ENCODE data around the gene SLC23A2. TPM values are rescaled to one million over a fixed set of nuclear protein-coding genes. Genes with fewer than 3 reads are reported as not detected.

Gene SLC23A2
- total and polyA plus RNA-seq, 4 donors, result 9.1 to 48.4 (median 14.7) TPM

DNA sequence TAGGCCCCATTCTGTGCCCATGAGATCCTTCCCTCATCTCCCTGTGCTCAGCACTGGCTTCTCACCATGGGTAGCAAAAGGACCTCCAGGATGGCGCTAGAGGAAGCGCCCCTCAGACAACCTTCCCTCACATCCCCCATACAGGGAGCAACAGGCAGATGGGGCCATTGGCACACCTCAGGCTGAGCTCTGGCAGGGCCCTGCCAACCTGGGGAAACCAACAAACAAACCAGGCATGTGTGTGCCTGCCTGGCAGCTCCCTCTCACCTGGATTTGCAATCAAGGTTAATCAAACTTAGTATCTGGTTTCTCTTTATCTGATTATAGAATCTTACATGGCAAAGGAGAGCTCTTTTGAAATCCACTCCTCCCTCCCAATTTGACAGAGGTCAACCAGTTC is 134.9 kb downstream of the SLC23A2 start:
- H3K27me3 ChIP-seq (ENCODE audit: control insufficient read depth in 4 of 4, insufficient read depth in 4 of 4, low read length in 3 of 4), result no peaks in the 10 kb centered on the region
- DNase-seq (ENCODE audit: low spot score), result no peak
- WGBS, result 99% methylated on average over 2 of the region's 2 CpGs
- H3K4me1 ChIP-seq (ENCODE audit: control insufficient read depth in 4 of 4, insufficient read depth in 4 of 4, low read length in 3 of 4), result peaks cover 0 to 6% (median 3%) of the 10 kb centered on the region in 4 donors
- no peak overlapping the region for H3K9ac ChIP-seq (ENCODE audit: low read depth in 1 of 2, low read length in 2 of 2)
- H3K36me3 ChIP-seq (ENCODE audit: control insufficient read depth in 4 of 4, insufficient read depth in 3 of 4, low read depth in 1 of 4, low read length in 3 of 4), result peaks cover 9 to 66% (median 46%) of the 10 kb centered on the region in 4 donors
- no peaks in the 10 kb centered on the region for H3K9me3 ChIP-seq (ENCODE audit: control insufficient read depth in 4 of 4, low read length in 3 of 4)
- no peak overlapping the region for H3K27ac ChIP-seq (ENCODE audit: low read depth in 1 of 2, low read length in 2 of 2)
- no peak overlapping the region for H3K4me3 ChIP-seq (ENCODE audit: low read depth in 1 of 3, low read length in 3 of 3)
- TF ChIP-seq RXRA (IDR thresholded peaks at IDR 0.05) (peak; percentile 29 to 67), GABPA (IDR thresholded peaks at IDR 0.05 in 1 of 2, conservative IDR thresholded peaks at IDR 0.05 in 1 of 2) (no peak), EGR1 (IDR thresholded peaks at IDR 0.05; ENCODE audit: low read depth in 2 of 2) (no peak), TAF1 (conservative IDR thresholded peaks at IDR 0.05) (no peak), YY1 (IDR thresholded peaks at IDR 0.05) (no peak), NR2F2 (IDR thresholded peaks at IDR 0.05) (no peak), HNF4G (IDR thresholded peaks at IDR 0.05) (no peak), MAX (IDR thresholded peaks at IDR 0.05) (no peak), SP1 (IDR thresholded peaks at IDR 0.05) (no peak), JUND (IDR thresholded peaks at IDR 0.05) (no peak), RAD21 (IDR thresholded peaks at IDR 0.05) (peak; percentile 52 to 62), FOXA1 (IDR thresholded peaks at IDR 0.05) (no peak), HNF4A (conservative IDR thresholded peaks at IDR 0.05) (peak in 1 of 2 donors; percentile 7)
- TF ChIP-seq, protein P1, sequence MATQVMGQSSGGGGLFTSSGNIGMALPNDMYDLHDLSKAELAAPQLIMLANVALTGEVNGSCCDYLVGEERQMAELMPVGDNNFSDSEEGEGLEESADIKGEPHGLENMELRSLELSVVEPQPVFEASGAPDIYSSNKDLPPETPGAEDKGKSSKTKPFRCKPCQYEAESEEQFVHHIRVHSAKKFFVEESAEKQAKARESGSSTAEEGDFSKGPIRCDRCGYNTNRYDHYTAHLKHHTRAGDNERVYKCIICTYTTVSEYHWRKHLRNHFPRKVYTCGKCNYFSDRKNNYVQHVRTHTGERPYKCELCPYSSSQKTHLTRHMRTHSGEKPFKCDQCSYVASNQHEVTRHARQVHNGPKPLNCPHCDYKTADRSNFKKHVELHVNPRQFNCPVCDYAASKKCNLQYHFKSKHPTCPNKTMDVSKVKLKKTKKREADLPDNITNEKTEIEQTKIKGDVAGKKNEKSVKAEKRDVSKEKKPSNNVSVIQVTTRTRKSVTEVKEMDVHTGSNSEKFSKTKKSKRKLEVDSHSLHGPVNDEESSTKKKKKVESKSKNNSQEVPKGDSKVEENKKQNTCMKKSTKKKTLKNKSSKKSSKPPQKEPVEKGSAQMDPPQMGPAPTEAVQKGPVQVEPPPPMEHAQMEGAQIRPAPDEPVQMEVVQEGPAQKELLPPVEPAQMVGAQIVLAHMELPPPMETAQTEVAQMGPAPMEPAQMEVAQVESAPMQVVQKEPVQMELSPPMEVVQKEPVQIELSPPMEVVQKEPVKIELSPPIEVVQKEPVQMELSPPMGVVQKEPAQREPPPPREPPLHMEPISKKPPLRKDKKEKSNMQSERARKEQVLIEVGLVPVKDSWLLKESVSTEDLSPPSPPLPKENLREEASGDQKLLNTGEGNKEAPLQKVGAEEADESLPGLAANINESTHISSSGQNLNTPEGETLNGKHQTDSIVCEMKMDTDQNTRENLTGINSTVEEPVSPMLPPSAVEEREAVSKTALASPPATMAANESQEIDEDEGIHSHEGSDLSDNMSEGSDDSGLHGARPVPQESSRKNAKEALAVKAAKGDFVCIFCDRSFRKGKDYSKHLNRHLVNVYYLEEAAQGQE (IDR thresholded peaks at IDR 0.05), result no peak
- TF ChIP-seq, protein P2, sequence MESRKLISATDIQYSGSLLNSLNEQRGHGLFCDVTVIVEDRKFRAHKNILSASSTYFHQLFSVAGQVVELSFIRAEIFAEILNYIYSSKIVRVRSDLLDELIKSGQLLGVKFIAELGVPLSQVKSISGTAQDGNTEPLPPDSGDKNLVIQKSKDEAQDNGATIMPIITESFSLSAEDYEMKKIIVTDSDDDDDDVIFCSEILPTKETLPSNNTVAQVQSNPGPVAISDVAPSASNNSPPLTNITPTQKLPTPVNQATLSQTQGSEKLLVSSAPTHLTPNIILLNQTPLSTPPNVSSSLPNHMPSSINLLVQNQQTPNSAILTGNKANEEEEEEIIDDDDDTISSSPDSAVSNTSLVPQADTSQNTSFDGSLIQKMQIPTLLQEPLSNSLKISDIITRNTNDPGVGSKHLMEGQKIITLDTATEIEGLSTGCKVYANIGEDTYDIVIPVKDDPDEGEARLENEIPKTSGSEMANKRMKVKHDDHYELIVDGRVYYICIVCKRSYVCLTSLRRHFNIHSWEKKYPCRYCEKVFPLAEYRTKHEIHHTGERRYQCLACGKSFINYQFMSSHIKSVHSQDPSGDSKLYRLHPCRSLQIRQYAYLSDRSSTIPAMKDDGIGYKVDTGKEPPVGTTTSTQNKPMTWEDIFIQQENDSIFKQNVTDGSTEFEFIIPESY (IDR thresholded peaks at IDR 0.05), result no peak
- TF ChIP-seq, protein P3, sequence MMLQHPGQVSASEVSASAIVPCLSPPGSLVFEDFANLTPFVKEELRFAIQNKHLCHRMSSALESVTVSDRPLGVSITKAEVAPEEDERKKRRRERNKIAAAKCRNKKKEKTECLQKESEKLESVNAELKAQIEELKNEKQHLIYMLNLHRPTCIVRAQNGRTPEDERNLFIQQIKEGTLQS (IDR thresholded peaks at IDR 0.05), result no peak

- no peak overlapping the region for H3K9ac ChIP-seq (ENCODE audit: low read depth in 1 of 2, low read length in 2 of 2)
- H3K4me1 ChIP-seq (ENCODE audit: control insufficient read depth in 4 of 4, insufficient read depth in 4 of 4, low read length in 3 of 4), result peaks cover 0 to 3% (median 2%) of the 10 kb centered on the region in 4 donors
- H3K36me3 ChIP-seq (ENCODE audit: control insufficient read depth in 4 of 4, insufficient read depth in 3 of 4, low read depth in 1 of 4, low read length in 3 of 4), result peaks cover 9 to 75% (median 60%) of the 10 kb centered on the region in 4 donors
- H3K9me3 ChIP-seq (ENCODE audit: control insufficient read depth in 4 of 4, low read length in 3 of 4), result no peaks in the 10 kb centered on the region
- no peak overlapping the region for H3K27ac ChIP-seq (ENCODE audit: low read depth in 1 of 2, low read length in 2 of 2)
- TF ChIP-seq, protein P4, sequence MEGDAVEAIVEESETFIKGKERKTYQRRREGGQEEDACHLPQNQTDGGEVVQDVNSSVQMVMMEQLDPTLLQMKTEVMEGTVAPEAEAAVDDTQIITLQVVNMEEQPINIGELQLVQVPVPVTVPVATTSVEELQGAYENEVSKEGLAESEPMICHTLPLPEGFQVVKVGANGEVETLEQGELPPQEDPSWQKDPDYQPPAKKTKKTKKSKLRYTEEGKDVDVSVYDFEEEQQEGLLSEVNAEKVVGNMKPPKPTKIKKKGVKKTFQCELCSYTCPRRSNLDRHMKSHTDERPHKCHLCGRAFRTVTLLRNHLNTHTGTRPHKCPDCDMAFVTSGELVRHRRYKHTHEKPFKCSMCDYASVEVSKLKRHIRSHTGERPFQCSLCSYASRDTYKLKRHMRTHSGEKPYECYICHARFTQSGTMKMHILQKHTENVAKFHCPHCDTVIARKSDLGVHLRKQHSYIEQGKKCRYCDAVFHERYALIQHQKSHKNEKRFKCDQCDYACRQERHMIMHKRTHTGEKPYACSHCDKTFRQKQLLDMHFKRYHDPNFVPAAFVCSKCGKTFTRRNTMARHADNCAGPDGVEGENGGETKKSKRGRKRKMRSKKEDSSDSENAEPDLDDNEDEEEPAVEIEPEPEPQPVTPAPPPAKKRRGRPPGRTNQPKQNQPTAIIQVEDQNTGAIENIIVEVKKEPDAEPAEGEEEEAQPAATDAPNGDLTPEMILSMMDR (IDR thresholded peaks at IDR 0.05; ENCODE audit: low read depth, low read length, missing input control), result no peak
- TF ChIP-seq HNF4G (IDR thresholded peaks at IDR 0.05), result no peak
- no peak for TF ChIP-seq SP1 (IDR thresholded peaks at IDR 0.05)
- no peak for DNase-seq (ENCODE audit: low spot score)
- WGBS, result 89% methylated on average over 4 of the region's 4 CpGs
- no peak overlapping the region for H3K4me3 ChIP-seq (ENCODE audit: low read depth in 1 of 3, low read length in 3 of 3)
- no peaks in the 10 kb centered on the region for H3K27me3 ChIP-seq (ENCODE audit: control insufficient read depth in 4 of 4, insufficient read depth in 4 of 4, low read length in 3 of 4)
Measured at GRCh38 chr20:4864311-4864752, 137.0 kb downstream of the SLC23A2 start.

Measured in liver (tissue), 9 donors.